ENCODE data around the gene ZNF532. TPM values are rescaled to one million over a fixed set of nuclear protein-coding genes. Genes with fewer than 3 reads are reported as not detected.

Gene ZNF532, protein sequence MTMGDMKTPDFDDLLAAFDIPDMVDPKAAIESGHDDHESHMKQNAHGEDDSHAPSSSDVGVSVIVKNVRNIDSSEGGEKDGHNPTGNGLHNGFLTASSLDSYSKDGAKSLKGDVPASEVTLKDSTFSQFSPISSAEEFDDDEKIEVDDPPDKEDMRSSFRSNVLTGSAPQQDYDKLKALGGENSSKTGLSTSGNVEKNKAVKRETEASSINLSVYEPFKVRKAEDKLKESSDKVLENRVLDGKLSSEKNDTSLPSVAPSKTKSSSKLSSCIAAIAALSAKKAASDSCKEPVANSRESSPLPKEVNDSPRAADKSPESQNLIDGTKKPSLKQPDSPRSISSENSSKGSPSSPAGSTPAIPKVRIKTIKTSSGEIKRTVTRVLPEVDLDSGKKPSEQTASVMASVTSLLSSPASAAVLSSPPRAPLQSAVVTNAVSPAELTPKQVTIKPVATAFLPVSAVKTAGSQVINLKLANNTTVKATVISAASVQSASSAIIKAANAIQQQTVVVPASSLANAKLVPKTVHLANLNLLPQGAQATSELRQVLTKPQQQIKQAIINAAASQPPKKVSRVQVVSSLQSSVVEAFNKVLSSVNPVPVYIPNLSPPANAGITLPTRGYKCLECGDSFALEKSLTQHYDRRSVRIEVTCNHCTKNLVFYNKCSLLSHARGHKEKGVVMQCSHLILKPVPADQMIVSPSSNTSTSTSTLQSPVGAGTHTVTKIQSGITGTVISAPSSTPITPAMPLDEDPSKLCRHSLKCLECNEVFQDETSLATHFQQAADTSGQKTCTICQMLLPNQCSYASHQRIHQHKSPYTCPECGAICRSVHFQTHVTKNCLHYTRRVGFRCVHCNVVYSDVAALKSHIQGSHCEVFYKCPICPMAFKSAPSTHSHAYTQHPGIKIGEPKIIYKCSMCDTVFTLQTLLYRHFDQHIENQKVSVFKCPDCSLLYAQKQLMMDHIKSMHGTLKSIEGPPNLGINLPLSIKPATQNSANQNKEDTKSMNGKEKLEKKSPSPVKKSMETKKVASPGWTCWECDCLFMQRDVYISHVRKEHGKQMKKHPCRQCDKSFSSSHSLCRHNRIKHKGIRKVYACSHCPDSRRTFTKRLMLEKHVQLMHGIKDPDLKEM (N-terminal part only)
- total RNA-seq = 28.6 and 44.6 TPM in 2 replicates

DNA sequence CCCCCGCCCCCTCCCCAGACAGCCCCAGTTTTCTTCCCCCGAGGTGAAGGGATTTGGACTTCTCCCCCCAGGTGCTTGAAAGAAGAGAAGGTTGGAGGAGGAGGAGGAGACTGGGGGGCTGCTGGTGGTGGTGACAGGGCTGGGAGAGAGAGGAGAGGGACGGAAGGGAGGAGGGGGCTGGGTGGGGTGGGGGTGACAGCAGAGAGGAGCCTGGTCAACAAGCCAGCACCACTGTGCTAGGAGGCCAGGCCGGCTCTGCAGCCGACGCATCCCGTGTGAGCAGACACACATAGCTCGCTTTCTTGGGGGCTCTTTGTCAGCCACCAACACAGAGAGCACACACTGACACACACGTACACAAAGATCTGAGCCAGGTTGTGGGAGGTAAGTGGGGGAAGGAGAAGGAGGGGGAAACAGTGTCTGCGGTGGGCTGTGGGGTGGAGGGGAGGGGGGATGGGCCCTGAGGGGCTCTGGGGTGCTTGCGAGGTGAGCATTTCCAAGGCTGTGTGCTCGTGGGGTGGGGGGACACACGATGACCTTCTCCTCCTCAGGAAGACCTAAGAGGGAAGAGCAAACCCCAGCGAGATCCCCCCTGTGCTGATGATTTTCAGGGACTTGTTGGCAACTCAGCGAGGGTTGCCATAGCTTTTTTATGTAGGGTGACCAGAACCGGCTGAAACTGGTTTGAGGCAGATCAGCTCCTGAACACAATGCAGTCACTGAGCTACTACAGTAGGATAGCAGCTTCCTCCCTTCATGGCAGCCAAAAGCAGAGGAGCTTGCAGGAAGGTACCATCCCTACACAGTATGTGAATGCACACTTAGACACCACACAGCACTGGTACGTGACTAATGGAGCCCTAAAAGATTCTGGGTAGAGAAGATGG, at the start of gene ZNF532:
Gene ZNF532 (plus strand): TSS at position 732 of the 887 bp plus-strand sequence. CDS start 53,411 bp downstream, outside the sequence.

Other genes starting within 250 kb of the ZNF532 start
- gene ALPK2, start 235.8 kb upstream of the ZNF532 start, total RNA-seq = 0.04 TPM in 1 of 2 replicates, not detected in the other
- gene MALT1, start 193.4 kb upstream of the ZNF532 start, total RNA-seq = 25.6 and 32.1 TPM in 2 replicates